ENCODE results near the gene MYO9B.

DNA sequence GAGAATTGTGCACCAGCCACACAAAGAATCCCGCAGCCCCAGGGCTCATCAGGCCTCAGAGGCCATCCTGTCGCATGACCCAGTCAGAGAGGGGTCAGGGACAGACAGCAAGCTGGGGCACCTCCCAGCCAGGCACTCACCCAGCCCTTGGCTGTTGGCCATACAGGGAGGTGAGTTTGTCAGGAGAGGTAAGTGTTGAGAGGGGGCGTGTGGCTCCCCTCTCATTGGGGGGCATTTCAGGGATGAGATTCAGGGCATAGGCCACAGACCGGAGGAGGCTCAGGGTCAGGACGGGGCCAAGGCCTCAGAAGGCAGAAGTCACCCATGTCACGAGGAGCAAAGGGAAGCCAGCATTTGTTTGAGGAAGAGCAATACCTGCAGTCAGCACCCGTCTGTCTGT is 37.1 kb downstream of the MYO9B start:
- TF ChIP-seq EZH2phosphoT487 (conservative IDR thresholded peaks at IDR 0.05; ENCODE audit: low read length): no peak
- TF ChIP-seq, protein P1, sequence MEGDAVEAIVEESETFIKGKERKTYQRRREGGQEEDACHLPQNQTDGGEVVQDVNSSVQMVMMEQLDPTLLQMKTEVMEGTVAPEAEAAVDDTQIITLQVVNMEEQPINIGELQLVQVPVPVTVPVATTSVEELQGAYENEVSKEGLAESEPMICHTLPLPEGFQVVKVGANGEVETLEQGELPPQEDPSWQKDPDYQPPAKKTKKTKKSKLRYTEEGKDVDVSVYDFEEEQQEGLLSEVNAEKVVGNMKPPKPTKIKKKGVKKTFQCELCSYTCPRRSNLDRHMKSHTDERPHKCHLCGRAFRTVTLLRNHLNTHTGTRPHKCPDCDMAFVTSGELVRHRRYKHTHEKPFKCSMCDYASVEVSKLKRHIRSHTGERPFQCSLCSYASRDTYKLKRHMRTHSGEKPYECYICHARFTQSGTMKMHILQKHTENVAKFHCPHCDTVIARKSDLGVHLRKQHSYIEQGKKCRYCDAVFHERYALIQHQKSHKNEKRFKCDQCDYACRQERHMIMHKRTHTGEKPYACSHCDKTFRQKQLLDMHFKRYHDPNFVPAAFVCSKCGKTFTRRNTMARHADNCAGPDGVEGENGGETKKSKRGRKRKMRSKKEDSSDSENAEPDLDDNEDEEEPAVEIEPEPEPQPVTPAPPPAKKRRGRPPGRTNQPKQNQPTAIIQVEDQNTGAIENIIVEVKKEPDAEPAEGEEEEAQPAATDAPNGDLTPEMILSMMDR (IDR thresholded peaks at IDR 0.05; ENCODE audit: insufficient read depth, low read length, poor library complexity, severe bottlenecking): no peak
